Measurements from ENCODE around the gene RPL22L1. TPM values are rescaled to one million over a fixed set of nuclear protein-coding genes. Genes with fewer than 3 reads are reported as not detected.

The RPL22L1 gene
- total RNA-seq, 1 experiment from 2014 or later, result 40.0 TPM

DNA sequence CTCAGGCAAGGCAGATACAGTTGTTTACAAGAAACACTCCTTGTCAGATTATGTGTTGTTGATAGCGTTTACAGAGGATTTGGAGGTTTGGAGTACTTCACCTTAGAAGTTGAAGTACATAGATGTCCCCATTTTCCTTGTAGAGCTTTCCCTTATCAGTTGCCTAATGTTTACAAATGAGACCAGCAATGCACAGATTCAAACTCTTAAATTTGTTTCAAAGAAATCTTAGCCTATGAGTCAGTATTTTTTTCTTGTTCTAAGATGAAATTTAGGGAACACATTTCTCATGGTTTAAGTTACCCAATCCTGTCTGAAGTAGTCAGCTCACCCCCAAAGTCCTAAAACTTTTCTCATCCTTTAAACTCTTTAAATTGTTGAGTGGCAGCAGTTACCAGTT, 44.7 kb upstream of the RPL22L1 start:
- ChIA-PET POLR2A (ENCODE audit: unreplicated experiment) (no interaction called here), CTCF (no interaction called here)
- H3K4me2 ChIP-seq (ENCODE audit: low read length), result no peak overlapping the region
- H3K9me3 ChIP-seq (ENCODE audit: low read length), result peaks cover 21% of the 10 kb centered on the region; the same call in 1 of the 2 replicates
- TF ChIP-seq EZH2 (IDR thresholded peaks at IDR 0.05; ENCODE audit: low read length, unreplicated experiment) (no peak), EZH2phosphoT487 (IDR thresholded peaks at IDR 0.05; ENCODE audit: borderline replicate concordance, low read length) (no peak)
- TF ChIP-seq, protein P1, sequence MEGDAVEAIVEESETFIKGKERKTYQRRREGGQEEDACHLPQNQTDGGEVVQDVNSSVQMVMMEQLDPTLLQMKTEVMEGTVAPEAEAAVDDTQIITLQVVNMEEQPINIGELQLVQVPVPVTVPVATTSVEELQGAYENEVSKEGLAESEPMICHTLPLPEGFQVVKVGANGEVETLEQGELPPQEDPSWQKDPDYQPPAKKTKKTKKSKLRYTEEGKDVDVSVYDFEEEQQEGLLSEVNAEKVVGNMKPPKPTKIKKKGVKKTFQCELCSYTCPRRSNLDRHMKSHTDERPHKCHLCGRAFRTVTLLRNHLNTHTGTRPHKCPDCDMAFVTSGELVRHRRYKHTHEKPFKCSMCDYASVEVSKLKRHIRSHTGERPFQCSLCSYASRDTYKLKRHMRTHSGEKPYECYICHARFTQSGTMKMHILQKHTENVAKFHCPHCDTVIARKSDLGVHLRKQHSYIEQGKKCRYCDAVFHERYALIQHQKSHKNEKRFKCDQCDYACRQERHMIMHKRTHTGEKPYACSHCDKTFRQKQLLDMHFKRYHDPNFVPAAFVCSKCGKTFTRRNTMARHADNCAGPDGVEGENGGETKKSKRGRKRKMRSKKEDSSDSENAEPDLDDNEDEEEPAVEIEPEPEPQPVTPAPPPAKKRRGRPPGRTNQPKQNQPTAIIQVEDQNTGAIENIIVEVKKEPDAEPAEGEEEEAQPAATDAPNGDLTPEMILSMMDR (conservative IDR thresholded peaks at IDR 0.05; ENCODE audit: low read depth, low read length), result no peak
- no peaks in the 10 kb centered on the region for H3K27me3 ChIP-seq (ENCODE audit: low read length)
- H3K9me2 ChIP-seq (replicated peaks; ENCODE audit: low read length), result no peaks in the 10 kb centered on the region
- no peak overlapping the region for H3K4me3 ChIP-seq (ENCODE audit: low read length)
- no peaks in the 10 kb centered on the region for H4K20me1 ChIP-seq (ENCODE audit: low read length)
- no peaks in the 10 kb centered on the region; the same call in 1 of the 2 replicates for H3K36me3 ChIP-seq (ENCODE audit: low read depth, low read length)
- H3K4me1 ChIP-seq (ENCODE audit: insufficient read depth, low read length), result peaks cover 2% of the 10 kb centered on the region; the same call in 1 of the 2 replicates
- no TSS peak for BruUV-seq (replicated peaks)
- H3F3A ChIP-seq (ENCODE audit: low read length, unreplicated experiment), result no peaks in the 10 kb centered on the region
- H3K79me2 ChIP-seq (ENCODE audit: low read length), result no peaks in the 10 kb centered on the region
- ATAC-seq, result no peak
- H3K27ac ChIP-seq (ENCODE audit: low read length), result no peak overlapping the region
- intact Hi-C loops (cut with micrococcal nuclease), result no loop called here
- H2AFZ ChIP-seq (ENCODE audit: low read length), result peak overlapping the region; percentile 34; the same call in 1 of the 2 replicates
- DNase-seq, result no peak
- H3K9ac ChIP-seq (ENCODE audit: low read length), result no peak overlapping the region

DNA sequence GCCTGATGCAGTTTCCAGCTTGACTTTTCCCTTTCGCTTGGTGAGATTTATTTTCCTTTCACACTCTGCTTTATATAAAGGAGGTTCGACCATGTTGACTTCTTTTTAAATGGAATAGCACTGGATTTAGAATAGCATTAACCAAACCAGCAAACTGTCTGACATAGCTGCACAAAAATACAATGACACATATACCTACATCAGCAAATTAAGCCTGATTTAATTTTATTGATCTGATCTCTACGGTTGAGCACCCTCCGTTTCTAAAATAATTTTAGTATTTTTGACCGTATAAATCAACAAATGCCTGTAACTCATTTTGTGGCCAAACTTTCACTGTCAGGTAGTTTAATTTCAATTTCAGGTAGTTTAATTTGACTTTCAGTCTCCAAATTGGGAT, 44.2 kb upstream of the RPL22L1 start:
- Histone ChIP-seq H3K4me2 (ENCODE audit: low read length) (no peak overlapping the region), H3K79me2 (ENCODE audit: low read length) (no peaks in the 10 kb centered on the region), H3F3A (ENCODE audit: low read length, unreplicated experiment) (no peaks in the 10 kb centered on the region), H3K4me3 (ENCODE audit: low read length) (no peak overlapping the region), H3K27me3 (ENCODE audit: low read length) (no peaks in the 10 kb centered on the region), H3K9me3 (ENCODE audit: low read length) (peaks cover 21% of the 10 kb centered on the region; the same call in 1 of the 2 replicates), H4K20me1 (ENCODE audit: low read length) (no peaks in the 10 kb centered on the region), H3K4me1 (ENCODE audit: insufficient read depth, low read length) (peaks cover 6% of the 10 kb centered on the region), H3K36me3 (ENCODE audit: low read depth, low read length) (no peaks in the 10 kb centered on the region; the same call in 1 of the 2 replicates), H2AFZ (ENCODE audit: low read length) (no peak overlapping the region), H3K9me2 (replicated peaks; ENCODE audit: low read length) (no peaks in the 10 kb centered on the region), H3K27ac (ENCODE audit: low read length) (no peak overlapping the region), H3K9ac (ENCODE audit: low read length) (no peak overlapping the region)
- DNase-seq (no peak), ATAC-seq (no peak)
- CTCF ChIA-PET, result no interaction called here
- TF ChIP-seq, protein P1 (conservative IDR thresholded peaks at IDR 0.05; ENCODE audit: low read depth, low read length), result no peak
- no peak for TF ChIP-seq EZH2 (IDR thresholded peaks at IDR 0.05; ENCODE audit: low read length, unreplicated experiment)
- no peak for TF ChIP-seq EZH2phosphoT487 (IDR thresholded peaks at IDR 0.05; ENCODE audit: borderline replicate concordance, low read length)
- intact Hi-C loops (cut with micrococcal nuclease), result no loop called here
- no TSS peak for BruUV-seq (replicated peaks)
- POLR2A ChIA-PET (ENCODE audit: unreplicated experiment), result no interaction called here

DNA sequence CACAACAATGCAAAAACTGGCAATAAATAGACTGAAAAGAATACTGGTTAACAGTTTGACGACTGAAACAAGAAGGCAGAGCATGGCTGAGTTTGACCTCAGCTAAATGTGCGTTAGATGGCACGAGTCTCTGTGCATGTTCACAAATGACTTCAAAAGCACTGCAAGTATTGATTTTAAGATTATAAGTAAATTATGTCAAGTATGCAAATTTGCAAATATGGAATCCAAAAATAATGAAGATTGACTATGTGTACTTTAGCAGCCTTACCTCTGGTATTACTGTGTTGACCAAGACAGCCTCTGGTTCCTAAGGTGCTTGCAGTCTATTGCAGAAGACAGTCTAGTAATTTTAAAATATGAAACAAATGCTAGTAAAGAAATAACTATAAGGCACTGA, 41.1 kb upstream of the RPL22L1 start:
- Histone ChIP-seq H2AFZ (ENCODE audit: low read length) (no peak overlapping the region), H3K4me3 (ENCODE audit: low read length) (no peak overlapping the region), H4K20me1 (ENCODE audit: low read length) (no peaks in the 10 kb centered on the region), H3K4me1 (ENCODE audit: insufficient read depth, low read length) (peaks cover 28% of the 10 kb centered on the region), H3K79me2 (ENCODE audit: low read length) (peaks cover 5% of the 10 kb centered on the region), H3K36me3 (ENCODE audit: low read depth, low read length) (no peaks in the 10 kb centered on the region), H3K9ac (ENCODE audit: low read length) (no peak overlapping the region), H3K9me2 (replicated peaks; ENCODE audit: low read length) (no peaks in the 10 kb centered on the region), H3K27me3 (ENCODE audit: low read length) (no peaks in the 10 kb centered on the region), H3F3A (ENCODE audit: low read length, unreplicated experiment) (no peaks in the 10 kb centered on the region), H3K27ac (ENCODE audit: low read length) (no peak overlapping the region), H3K9me3 (ENCODE audit: low read length) (peaks cover 12% of the 10 kb centered on the region; the same call in 1 of the 2 replicates), H3K4me2 (ENCODE audit: low read length) (no peak overlapping the region)
- intact Hi-C loops (cut with micrococcal nuclease), result no loop called here
- no peak for ATAC-seq
- TF ChIP-seq, protein P1 (conservative IDR thresholded peaks at IDR 0.05; ENCODE audit: low read depth, low read length), result no peak
- TF ChIP-seq EZH2phosphoT487 (IDR thresholded peaks at IDR 0.05; ENCODE audit: borderline replicate concordance, low read length), result no peak
- no peak for TF ChIP-seq EZH2 (IDR thresholded peaks at IDR 0.05; ENCODE audit: low read length, unreplicated experiment)
- no TSS peak for BruUV-seq (replicated peaks)
- no peak for DNase-seq
- CTCF ChIA-PET, result interaction anchor here (0.5 kb wide), 1 partner anchor 30 kb away, joined by 3 read pairs; no protein-coding TSS in a partner anchor
- POLR2A ChIA-PET (ENCODE audit: unreplicated experiment), result no interaction called here

Data from PC-3 (cell line).